ENCODE measurements around the gene ERICH6. TPM values are rescaled to one million over a fixed set of nuclear protein-coding genes. Genes with fewer than 3 reads are reported as not detected.

The ERICH6 gene
- total RNA-seq, 1 experiment from 2014 or later = not detected

DNA sequence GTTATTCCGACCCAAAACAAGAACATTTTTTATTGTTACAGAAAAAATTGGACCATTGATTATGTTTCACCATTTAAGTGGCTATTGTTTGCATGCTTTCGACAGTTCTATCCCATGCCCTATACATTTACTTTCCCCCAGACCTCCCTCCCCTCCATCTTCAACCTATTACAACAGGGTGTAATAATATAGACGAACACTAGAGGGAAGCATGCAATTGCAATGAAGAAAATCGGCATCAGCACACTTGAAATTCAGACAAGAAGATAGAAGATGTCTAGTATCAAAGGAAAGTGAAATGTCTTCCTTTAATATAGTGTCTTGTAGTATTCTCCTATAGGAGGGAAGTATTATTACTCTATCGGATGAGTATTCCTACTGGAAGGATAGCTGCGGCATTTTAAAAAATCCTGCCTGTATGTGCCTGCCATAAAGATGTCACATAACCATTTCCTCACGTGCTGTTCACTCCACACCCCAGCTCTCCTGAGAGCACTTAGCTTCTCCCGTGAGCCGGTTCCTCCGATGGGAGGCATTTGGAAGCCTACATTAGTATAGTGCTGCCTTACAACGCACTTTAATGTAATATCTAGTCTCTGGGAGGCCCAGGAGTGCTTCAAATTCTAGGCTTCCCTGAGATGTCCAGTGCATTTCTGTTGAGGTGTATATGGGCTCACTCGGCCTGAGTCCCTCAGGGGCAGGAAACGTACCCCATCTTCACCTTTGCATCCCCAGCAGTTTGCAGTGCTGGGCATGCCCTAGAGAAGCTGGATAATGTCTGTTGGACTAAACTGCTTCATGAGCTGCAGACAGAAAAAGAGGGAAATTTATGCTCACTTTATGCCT, 17.8 kb upstream of the ERICH6 start:
- intact Hi-C loops (cut with micrococcal nuclease; ENCODE audit: unreplicated experiment) = loop anchor here (1.0 to 2.0 kb wide), 6 partner anchors 41 to 425 kb away; partner anchors contain the start of gene SIAH2
- DNase-seq = no peak
- BruUV-seq (replicated peaks) = no TSS peak
- H3K27ac Mint-ChIP-seq (ENCODE audit: unreplicated experiment) = no peak overlapping the region
- H3K9me3 Mint-ChIP-seq (ENCODE audit: low read depth, unreplicated experiment) = no peaks in the 10 kb centered on the region
- no peak overlapping the region for H3K4me3 Mint-ChIP-seq (ENCODE audit: low read depth, unreplicated experiment)
- CTCF ChIA-PET = interaction anchor here (0.6 to 2.0 kb wide), 3 partner anchors 18 to 143 kb away, joined by 5 to 11 read pairs (median 6); partner anchors contain the start of gene ERICH6
- TF ChIP-seq, protein P1, sequence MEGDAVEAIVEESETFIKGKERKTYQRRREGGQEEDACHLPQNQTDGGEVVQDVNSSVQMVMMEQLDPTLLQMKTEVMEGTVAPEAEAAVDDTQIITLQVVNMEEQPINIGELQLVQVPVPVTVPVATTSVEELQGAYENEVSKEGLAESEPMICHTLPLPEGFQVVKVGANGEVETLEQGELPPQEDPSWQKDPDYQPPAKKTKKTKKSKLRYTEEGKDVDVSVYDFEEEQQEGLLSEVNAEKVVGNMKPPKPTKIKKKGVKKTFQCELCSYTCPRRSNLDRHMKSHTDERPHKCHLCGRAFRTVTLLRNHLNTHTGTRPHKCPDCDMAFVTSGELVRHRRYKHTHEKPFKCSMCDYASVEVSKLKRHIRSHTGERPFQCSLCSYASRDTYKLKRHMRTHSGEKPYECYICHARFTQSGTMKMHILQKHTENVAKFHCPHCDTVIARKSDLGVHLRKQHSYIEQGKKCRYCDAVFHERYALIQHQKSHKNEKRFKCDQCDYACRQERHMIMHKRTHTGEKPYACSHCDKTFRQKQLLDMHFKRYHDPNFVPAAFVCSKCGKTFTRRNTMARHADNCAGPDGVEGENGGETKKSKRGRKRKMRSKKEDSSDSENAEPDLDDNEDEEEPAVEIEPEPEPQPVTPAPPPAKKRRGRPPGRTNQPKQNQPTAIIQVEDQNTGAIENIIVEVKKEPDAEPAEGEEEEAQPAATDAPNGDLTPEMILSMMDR (IDR thresholded peaks at IDR 0.05; ENCODE audit: unreplicated experiment) = peak; percentile 85
- H3K36me3 Mint-ChIP-seq (ENCODE audit: insufficient read depth, unreplicated experiment) = no peaks in the 10 kb centered on the region
- no peaks in the 10 kb centered on the region for H3K27me3 Mint-ChIP-seq (ENCODE audit: unreplicated experiment)
- H3K4me1 Mint-ChIP-seq (ENCODE audit: low read depth, unreplicated experiment) = peaks cover 18% of the 10 kb centered on the region

DNA sequence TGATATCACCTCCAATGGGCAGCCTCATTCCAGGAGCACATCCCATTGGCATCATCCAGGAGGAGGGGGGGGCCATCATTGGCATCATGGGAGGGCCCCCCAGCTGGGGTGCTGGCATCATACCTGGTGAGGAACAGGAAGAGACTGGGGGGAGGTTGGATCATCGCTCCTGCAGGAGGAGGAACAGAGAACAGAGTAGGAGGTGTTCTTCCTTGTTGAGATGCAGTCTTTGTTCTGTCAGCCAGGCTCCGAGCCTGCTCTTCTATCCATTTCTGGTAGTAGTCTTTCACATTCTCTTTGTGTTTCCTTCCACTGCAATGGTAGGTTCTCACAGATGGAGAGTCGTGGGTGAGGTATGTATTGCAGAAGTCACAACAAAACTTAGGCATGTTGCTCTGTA, 16.7 kb upstream of the ERICH6 start:
- no peak overlapping the region for H3K27ac Mint-ChIP-seq (ENCODE audit: unreplicated experiment)
- CTCF ChIA-PET = no interaction called here
- TF ChIP-seq, protein P1 (IDR thresholded peaks at IDR 0.05; ENCODE audit: unreplicated experiment) = no peak
- peaks cover 16% of the 10 kb centered on the region for H3K4me1 Mint-ChIP-seq (ENCODE audit: low read depth, unreplicated experiment)
- intact Hi-C loops (cut with micrococcal nuclease; ENCODE audit: unreplicated experiment) = loop anchor here (2.0 kb wide), 1 partner anchor 42 kb away; the partner anchor contains the start of gene SIAH2
- no peak overlapping the region for H3K4me3 Mint-ChIP-seq (ENCODE audit: low read depth, unreplicated experiment)
- no TSS peak for BruUV-seq (replicated peaks)
- no peaks in the 10 kb centered on the region for H3K9me3 Mint-ChIP-seq (ENCODE audit: low read depth, unreplicated experiment)
- no peaks in the 10 kb centered on the region for H3K36me3 Mint-ChIP-seq (ENCODE audit: insufficient read depth, unreplicated experiment)
- H3K27me3 Mint-ChIP-seq (ENCODE audit: unreplicated experiment) = no peaks in the 10 kb centered on the region
- DNase-seq = no peak

DNA sequence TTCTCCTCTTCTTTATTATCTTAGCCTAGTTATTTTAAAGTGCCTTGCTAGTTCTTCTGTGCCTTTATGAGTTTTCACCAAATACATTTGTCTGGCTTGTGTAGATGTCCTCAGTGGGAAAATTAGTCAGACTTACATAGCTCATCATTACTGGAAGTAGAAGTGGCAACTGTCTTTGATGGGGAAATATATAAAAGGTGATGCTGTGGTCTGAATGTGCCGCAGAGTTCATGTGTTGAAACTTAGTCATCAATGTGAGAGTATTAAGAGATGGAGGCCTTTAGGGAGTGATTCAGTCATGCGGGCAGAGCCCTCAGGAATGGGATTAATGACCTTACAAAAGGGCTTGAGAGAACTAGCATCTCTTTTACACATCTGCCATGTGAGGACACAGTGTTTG, 6.4 kb upstream of the ERICH6 start:
- TF ChIP-seq, protein P1 (IDR thresholded peaks at IDR 0.05; ENCODE audit: unreplicated experiment) = no peak
- H3K27ac Mint-ChIP-seq (ENCODE audit: unreplicated experiment) = no peak overlapping the region
- H3K4me1 Mint-ChIP-seq (ENCODE audit: low read depth, unreplicated experiment) = no peaks in the 10 kb centered on the region
- H3K4me3 Mint-ChIP-seq (ENCODE audit: low read depth, unreplicated experiment) = no peak overlapping the region
- no TSS peak for BruUV-seq (replicated peaks)
- no peak for DNase-seq
- peaks cover 35% of the 10 kb centered on the region for H3K9me3 Mint-ChIP-seq (ENCODE audit: low read depth, unreplicated experiment)
- CTCF ChIA-PET = no interaction called here
- H3K27me3 Mint-ChIP-seq (ENCODE audit: unreplicated experiment) = no peaks in the 10 kb centered on the region
- intact Hi-C loops (cut with micrococcal nuclease; ENCODE audit: unreplicated experiment) = no loop called here
- H3K36me3 Mint-ChIP-seq (ENCODE audit: insufficient read depth, unreplicated experiment) = no peaks in the 10 kb centered on the region

DNA sequence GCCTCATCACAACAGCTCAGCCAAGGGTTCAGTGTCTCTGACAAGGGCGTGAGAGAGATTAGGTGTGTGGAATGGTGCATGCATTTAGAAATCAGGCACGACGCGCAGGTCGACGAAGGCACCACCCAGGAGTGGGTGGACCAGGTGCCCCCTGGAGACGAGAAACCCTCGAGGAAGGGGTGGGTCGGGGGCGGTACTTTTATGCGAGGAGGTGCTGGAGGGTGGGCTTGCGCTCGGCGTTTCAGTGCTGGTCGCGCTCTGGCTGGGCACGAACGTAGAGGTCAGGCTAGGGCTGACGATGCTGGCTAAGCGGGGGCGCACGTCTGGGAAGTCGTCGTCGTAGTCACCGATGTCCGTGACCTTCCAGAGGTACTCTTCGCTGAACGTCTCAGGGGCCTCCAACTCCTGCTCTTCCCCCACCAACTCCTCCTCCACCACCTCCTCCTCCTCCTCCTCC, 393 bp downstream of the ERICH6 start:
- CTCF ChIA-PET = interaction anchor here (0.6 to 1.5 kb wide), 14 partner anchors 14 to 1519 kb away, joined by 3 to 8 read pairs (median 4); partner anchors contain the start of gene SIAH2
- no peak for DNase-seq
- Mint-ChIP-seq H3K4me1 (ENCODE audit: low read depth, unreplicated experiment) (peaks cover 10% of the 10 kb centered on the region), H3K4me3 (ENCODE audit: low read depth, unreplicated experiment) (peak overlapping the region; percentile 81), H3K36me3 (ENCODE audit: insufficient read depth, unreplicated experiment) (peaks cover 19% of the 10 kb centered on the region), H3K9me3 (ENCODE audit: low read depth, unreplicated experiment) (peaks cover 3% of the 10 kb centered on the region), H3K27ac (ENCODE audit: unreplicated experiment) (peak overlapping the region; percentile 96), H3K27me3 (ENCODE audit: unreplicated experiment) (no peaks in the 10 kb centered on the region)
- TF ChIP-seq, protein P1 (IDR thresholded peaks at IDR 0.05; ENCODE audit: unreplicated experiment) = no peak
- intact Hi-C loops (cut with micrococcal nuclease; ENCODE audit: unreplicated experiment) = loop anchor here (5.0 kb wide), 1 partner anchor 101 kb away; the partner anchor contains the start of gene SELENOT
- TSS peak; percentile 80 for BruUV-seq (replicated peaks)
